Activated T-cell treated with anti-CD3 and anti-CD28 coated beads, Interleukin-2, amount 50 U/mL, for 72 hours (primary cell): ENCODE results near the gene CMIP. TPM values are rescaled to one million over a fixed set of nuclear protein-coding genes. Genes with fewer than 3 reads are reported as not detected.

Experiments used
- ATAC-seq, 2 donors: fragments of 150-1000 bp; cut with Tn5 transposase; replicated peaks in 1 of 2; 2 replicates each; pipeline ENCODE4 v1.10.0; 2021; ENCODE audit warnings: moderate library complexity in 2 of 2, mild to moderate bottlenecking in 1 of 2
- DNase-seq, 2 donors: peaks; one replicate each; pipeline ENCODE4 v3.0.0; 2021 to 2022; ENCODE audit warnings: mixed read lengths in 1 of 2
- H3K27ac Mint-ChIP-seq: one replicate; pipeline ENCODE4 v1.8.0; 2022; ENCODE audit warnings: mild to moderate bottlenecking, moderate library complexity, mixed read lengths
- H3K27me3 Mint-ChIP-seq: one replicate; pipeline ENCODE4 v1.8.0; 2022; ENCODE audit warnings: low read depth, mixed read lengths
- H3K36me3 Mint-ChIP-seq, 2 donors: one replicate each; pipeline ENCODE4 v1.8.0; 2022; ENCODE audit warnings: mixed read lengths in 2 of 2, mild to moderate bottlenecking in 1 of 2; ENCODE audit not compliant: insufficient read depth in 2 of 2
- H3K4me1 Mint-ChIP-seq: one replicate; pipeline ENCODE4 v1.8.0; 2022; ENCODE audit warnings: low read depth, mixed read lengths
- H3K4me3 Mint-ChIP-seq, 2 donors: one replicate each; pipeline ENCODE4 v1.8.0; 2022; ENCODE audit warnings: mild to moderate bottlenecking in 2 of 2, mixed read lengths in 2 of 2, moderate library complexity in 2 of 2
- H3K9me3 Mint-ChIP-seq, 2 donors: one replicate each; pipeline ENCODE4 v1.8.0; 2022; ENCODE audit warnings: mixed read lengths in 2 of 2
- total RNA-seq, 2 donors: library from RNA; stranded (reverse); gene quantifications; one replicate each; pipeline ENCODE4 v1.2.3, GENCODE V29; 2022

Gene CMIP
- total RNA-seq, 2 donors from 2014 or later, result 53.1 to 59.0 TPM

- Mint-ChIP-seq H3K4me3 (no peak overlapping the region), H3K27me3 (no peaks in the 10 kb centered on the region), H3K27ac (no peak overlapping the region), H3K36me3 (peaks cover 9 to 15% of the 10 kb centered on the region in 2 donors), H3K4me1 (peaks cover 53% of the 10 kb centered on the region), H3K9me3 (peaks cover 3 to 4% of the 10 kb centered on the region in 2 donors)
- DNase-seq, result no peak
- no peak for ATAC-seq
These were observed 10.4 kb downstream of the CMIP start for GRCh38 chr16:81455006-81455405.

- peaks cover 6 to 7% of the 10 kb centered on the region in 2 donors for H3K9me3 Mint-ChIP-seq
- no peaks in the 10 kb centered on the region for H3K27me3 Mint-ChIP-seq
- peaks cover 13 to 20% of the 10 kb centered on the region in 2 donors for H3K36me3 Mint-ChIP-seq
- DNase-seq (no peak), ATAC-seq (no peak)
- no peak overlapping the region for H3K27ac Mint-ChIP-seq
- no peak overlapping the region for H3K4me3 Mint-ChIP-seq
- H3K4me1 Mint-ChIP-seq, result peaks cover 59% of the 10 kb centered on the region
These were observed 11.3 kb downstream of the CMIP start for GRCh38 chr16:81455720-81456494.

- peaks cover 2 to 3% of the 10 kb centered on the region in 2 donors for H3K9me3 Mint-ChIP-seq
- DNase-seq (no peak), ATAC-seq (no peak)
- H3K4me1 Mint-ChIP-seq, result peaks cover 57% of the 10 kb centered on the region
- H3K4me3 Mint-ChIP-seq, result no peak overlapping the region
- H3K36me3 Mint-ChIP-seq, result peaks cover 8 to 13% of the 10 kb centered on the region in 2 donors
- no peak overlapping the region for H3K27ac Mint-ChIP-seq
- no peaks in the 10 kb centered on the region for H3K27me3 Mint-ChIP-seq
These were observed 12.1 kb downstream of the CMIP start for GRCh38 chr16:81456523-81457325.

- Mint-ChIP-seq H3K9me3 (peaks cover 2 to 3% of the 10 kb centered on the region in 2 donors), H3K27ac (peak overlapping the region; percentile 17), H3K36me3 (peaks cover 8 to 10% of the 10 kb centered on the region in 2 donors), H3K4me1 (peaks cover 57% of the 10 kb centered on the region), H3K27me3 (no peaks in the 10 kb centered on the region), H3K4me3 (no peak overlapping the region)
- DNase-seq (no peak), ATAC-seq (no peak)
These were observed 12.9 kb downstream of the CMIP start for GRCh38 chr16:81457326-81458133.

- peaks cover 2 to 3% of the 10 kb centered on the region in 2 donors for H3K9me3 Mint-ChIP-seq
- H3K36me3 Mint-ChIP-seq, result peaks cover 8 to 10% of the 10 kb centered on the region in 2 donors
- peaks cover 53% of the 10 kb centered on the region for H3K4me1 Mint-ChIP-seq
- ATAC-seq (no peak), DNase-seq (no peak)
- no peak overlapping the region for H3K4me3 Mint-ChIP-seq
- no peak overlapping the region for H3K27ac Mint-ChIP-seq
- H3K27me3 Mint-ChIP-seq, result no peaks in the 10 kb centered on the region
These were observed 13.6 kb downstream of the CMIP start for GRCh38 chr16:81458149-81458669.

GRCh38 chr16:81458827-81459598 lies 14.4 kb downstream of the CMIP start:
- Mint-ChIP-seq H3K4me3 (no peak overlapping the region), H3K4me1 (peaks cover 53% of the 10 kb centered on the region), H3K27ac (no peak overlapping the region), H3K9me3 (peaks cover 2 to 3% of the 10 kb centered on the region in 2 donors), H3K36me3 (peaks cover 8 to 10% of the 10 kb centered on the region in 2 donors), H3K27me3 (no peaks in the 10 kb centered on the region)
- no peak for DNase-seq
- ATAC-seq, result no peak

- Mint-ChIP-seq H3K9me3 (peaks cover 2 to 3% of the 10 kb centered on the region in 2 donors), H3K36me3 (peaks cover 8 to 11% of the 10 kb centered on the region in 2 donors), H3K4me3 (no peak overlapping the region), H3K27ac (no peak overlapping the region), H3K27me3 (no peaks in the 10 kb centered on the region), H3K4me1 (peaks cover 47% of the 10 kb centered on the region)
- DNase-seq (no peak), ATAC-seq (no peak)
These were observed 15.5 kb downstream of the CMIP start for GRCh38 chr16:81460075-81460474.

- no peak overlapping the region for H3K27ac Mint-ChIP-seq
- H3K4me3 Mint-ChIP-seq, result no peak overlapping the region
- H3K36me3 Mint-ChIP-seq, result peaks cover 8 to 9% of the 10 kb centered on the region in 2 donors
- H3K4me1 Mint-ChIP-seq, result peaks cover 49% of the 10 kb centered on the region
- no peak for ATAC-seq
- no peak for DNase-seq
- H3K27me3 Mint-ChIP-seq, result no peaks in the 10 kb centered on the region
- peaks cover 2 to 3% of the 10 kb centered on the region in 2 donors for H3K9me3 Mint-ChIP-seq
These were observed 16.6 kb downstream of the CMIP start for GRCh38 chr16:81461243-81461642.

GRCh38 chr16:81461766-81462165 lies 17.2 kb downstream of the CMIP start:
- Mint-ChIP-seq H3K27me3 (no peaks in the 10 kb centered on the region), H3K4me3 (no peak overlapping the region), H3K4me1 (peaks cover 50% of the 10 kb centered on the region)

GRCh38 chr16:81462683-81463082 lies 18.1 kb downstream of the CMIP start:
- Mint-ChIP-seq H3K27me3 (no peaks in the 10 kb centered on the region), H3K9me3 (peaks cover 2 to 3% of the 10 kb centered on the region in 2 donors), H3K4me3 (no peak overlapping the region), H3K36me3 (peaks cover 8 to 9% of the 10 kb centered on the region in 2 donors), H3K4me1 (peaks cover 41% of the 10 kb centered on the region), H3K27ac (no peak overlapping the region)
- DNase-seq (no peak), ATAC-seq (no peak)

More at GRCh38 chr16:81461766-81462165, 17.2 kb downstream of the CMIP start:
- no peak overlapping the region for H3K27ac Mint-ChIP-seq
- peaks cover 8 to 9% of the 10 kb centered on the region in 2 donors for H3K36me3 Mint-ChIP-seq
- H3K9me3 Mint-ChIP-seq, result peaks cover 2 to 3% of the 10 kb centered on the region in 2 donors
- no peak for ATAC-seq
- DNase-seq, result no peak

GRCh38 chr16:81463296-81463890 lies 18.8 kb downstream of the CMIP start:
- H3K9me3 Mint-ChIP-seq, result peaks cover 2 to 3% of the 10 kb centered on the region in 2 donors
- no peaks in the 10 kb centered on the region for H3K27me3 Mint-ChIP-seq
- ATAC-seq (no peak), DNase-seq (no peak)
- peaks cover 43% of the 10 kb centered on the region for H3K4me1 Mint-ChIP-seq
- H3K4me3 Mint-ChIP-seq, result no peak overlapping the region
- no peak overlapping the region for H3K27ac Mint-ChIP-seq
- peaks cover 8 to 9% of the 10 kb centered on the region in 2 donors for H3K36me3 Mint-ChIP-seq
